HG02973 (cell line): ENCODE results near the gene CSRNP3.

Source experiments
- ATAC-seq: cut with Tn5 transposase; IDR thresholded peaks from one replicate; pipeline ENCODE4 v1.9.1; 2021; ENCODE audit warnings: moderate library complexity; ENCODE audit not compliant: unreplicated experiment

CSRNP3 gene

GRCh38 chr2:165679621-165680020 lies 210.1 kb downstream of the CSRNP3 start:
- no peak for ATAC-seq

GRCh38 chr2:165681841-165682240 lies 212.3 kb downstream of the CSRNP3 start:
- ATAC-seq, result no peak

DNA sequence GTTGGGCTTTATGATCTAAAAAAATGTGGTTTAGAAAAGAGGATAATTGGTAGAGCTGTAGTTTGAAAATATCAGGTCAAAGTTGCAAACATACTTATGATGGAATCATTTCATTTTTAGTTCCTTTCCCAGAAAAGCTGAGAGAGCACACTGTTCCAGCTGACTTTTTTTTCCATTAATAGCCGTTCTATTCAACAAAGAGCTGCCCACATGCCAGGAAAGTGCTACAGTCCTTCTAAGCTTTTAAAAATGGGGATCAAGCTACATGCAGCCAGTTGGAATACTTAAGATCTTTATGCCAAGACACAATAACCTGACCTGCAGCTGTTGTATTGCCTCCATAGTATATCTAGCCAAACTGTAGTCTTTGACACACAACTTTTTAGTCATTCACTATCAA lies 213.0 kb downstream of the CSRNP3 start:
- no peak for ATAC-seq

DNA sequence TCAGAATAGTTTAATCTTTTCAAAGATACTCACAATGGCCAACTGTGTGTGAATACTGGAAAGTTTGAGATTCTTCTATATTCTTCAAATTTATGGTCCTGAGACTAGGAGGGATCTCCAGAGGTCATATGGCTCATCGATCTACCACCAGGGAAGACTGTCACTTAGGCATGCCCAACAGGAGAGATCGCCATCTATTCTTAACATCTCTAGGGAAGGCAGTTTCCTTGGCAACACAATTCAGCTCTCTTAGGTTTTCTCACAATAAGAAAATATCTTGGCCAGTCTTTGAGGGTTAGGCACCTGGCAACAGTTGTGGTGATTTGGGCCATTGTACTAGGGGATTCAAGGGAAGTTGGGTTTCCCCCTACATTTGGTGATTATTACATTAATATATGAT lies 217.3 kb downstream of the CSRNP3 start:
- ATAC-seq, result no peak

GRCh38 chr2:165687426-165688002 lies 218.0 kb downstream of the CSRNP3 start:
- ATAC-seq, result no peak

DNA sequence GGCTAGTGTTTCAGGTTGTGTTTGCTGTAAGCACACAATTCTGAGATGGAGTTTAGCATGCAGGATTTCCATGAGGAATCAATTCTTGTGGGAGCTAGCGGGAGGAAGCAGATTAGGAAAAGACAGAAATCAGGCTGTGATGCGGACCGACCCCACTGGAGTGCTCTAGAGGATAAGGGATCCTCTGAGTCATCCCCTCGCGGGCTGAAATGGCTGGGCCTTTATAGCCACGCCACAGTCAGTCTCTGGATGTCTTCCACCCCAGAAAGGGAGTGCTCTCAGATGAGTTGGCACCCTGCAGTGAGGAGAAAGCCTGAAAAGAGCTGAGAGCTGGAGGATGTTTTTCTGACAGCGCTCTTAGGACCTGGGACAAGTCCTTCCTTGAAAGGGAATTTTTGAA lies 222.1 kb downstream of the CSRNP3 start:
- no peak for ATAC-seq

DNA sequence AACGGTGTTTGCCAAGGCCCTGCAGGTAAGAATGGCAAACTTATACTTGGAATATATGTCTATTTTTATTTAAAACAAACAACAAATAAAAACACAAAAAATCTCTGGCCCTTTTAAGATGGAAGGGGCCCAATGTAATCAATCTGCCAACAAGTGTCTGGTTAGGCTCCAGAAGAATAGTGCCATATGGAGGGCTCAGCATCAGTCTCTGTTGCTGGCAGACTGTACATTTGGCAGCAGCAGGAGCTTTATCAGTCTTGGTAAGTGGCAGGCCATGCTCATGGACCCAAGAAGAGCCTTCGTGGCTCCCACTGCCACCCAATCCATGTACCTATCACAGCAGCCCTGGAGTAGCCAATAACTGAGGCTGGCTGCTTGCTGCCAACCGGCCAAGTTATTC lies 223.4 kb downstream of the CSRNP3 start:
- ATAC-seq, result no peak

DNA sequence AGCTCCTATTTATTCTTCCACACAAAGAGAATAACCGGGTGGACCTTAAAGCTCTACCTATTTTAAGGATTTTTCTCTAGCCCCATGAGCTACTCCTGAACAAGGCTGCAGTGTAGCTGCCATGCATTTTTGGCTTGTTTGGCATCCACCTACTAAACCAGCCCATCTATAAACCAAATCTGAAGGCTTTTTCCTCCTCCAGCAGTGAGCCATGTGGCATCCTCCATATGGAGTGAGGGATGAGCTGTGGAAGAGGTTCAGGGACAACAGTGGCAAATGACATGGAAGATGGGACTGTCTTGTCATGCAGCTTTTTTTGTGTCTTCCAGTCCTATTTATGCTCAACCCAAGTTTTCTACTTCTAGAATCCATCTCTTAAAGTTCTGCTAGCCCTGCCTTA lies 224.3 kb downstream of the CSRNP3 start:
- ATAC-seq, result no peak

DNA sequence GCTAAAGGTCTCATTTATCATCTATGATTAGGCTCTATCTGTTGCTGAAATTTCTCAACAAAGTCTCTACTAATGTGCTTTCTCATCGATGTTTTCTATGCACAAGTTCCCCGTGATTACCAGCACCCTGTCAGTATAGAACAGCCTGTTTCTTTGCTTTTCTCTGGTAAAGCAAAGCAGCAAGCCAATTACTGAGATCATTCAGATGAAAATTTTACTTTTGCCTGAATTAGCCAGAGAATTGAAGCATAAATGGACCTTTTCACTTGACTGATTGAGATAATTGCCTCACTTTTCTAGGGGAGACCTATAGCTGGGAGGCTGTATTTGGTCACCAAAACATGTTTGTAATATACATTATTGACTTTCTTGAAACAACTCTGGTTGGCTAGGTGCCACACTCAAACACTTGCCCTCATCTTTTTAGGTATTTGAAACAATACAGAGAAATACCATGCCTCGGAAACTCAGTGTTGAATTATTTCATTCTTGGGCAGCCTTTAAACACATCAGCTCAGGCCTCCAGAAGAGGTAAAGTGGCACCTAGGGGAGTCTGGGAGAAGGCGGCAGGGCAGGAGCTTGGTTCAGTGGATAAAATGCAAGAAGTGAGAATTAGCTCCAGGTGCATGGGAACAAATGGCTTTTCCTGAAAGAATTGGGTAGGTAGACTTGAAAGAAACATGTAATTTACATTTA lies 228.4 kb downstream of the CSRNP3 start:
- no peak for ATAC-seq

DNA sequence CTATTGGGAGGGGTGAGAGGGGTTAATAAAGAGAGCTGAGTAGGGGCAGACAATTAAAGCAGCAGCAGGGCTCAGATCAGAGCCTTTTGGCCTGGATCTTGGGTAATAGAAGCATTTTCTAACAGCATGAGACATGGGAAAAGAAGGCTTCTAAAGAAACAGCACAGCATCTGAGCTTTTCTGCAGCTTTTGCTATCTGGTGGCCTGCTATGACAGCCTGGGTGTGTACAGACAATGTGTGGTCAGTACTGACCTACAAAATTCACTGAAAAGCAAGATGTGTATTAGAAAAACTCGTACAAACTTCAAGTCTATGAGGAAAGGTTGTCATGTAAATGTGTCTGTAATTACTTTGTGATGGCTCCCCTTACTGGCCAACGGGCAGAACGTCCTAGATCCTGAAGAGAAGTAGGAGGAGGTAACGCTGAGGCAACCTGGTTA lies 229.0 kb downstream of the CSRNP3 start:
- peak; percentile 82 for ATAC-seq

DNA sequence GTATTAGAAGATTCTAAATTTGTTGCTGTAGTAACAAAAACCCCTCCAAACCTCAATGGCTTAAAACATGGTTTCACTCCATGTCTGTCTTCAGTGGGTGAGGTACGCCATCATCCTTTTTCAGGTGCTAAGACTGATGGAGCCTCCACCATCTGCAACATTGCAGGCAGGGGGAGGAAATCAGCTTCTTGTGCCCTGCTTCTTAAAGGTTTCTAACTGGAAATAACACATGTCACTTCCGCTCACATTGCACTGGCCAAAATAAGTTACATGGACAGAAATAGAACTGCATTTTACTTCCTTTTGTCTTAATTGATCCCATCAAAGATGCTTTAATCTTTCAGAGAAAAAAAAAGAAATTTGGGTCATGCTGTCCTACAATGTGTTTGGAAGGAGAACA lies 230.4 kb downstream of the CSRNP3 start:
- ATAC-seq, result no peak

DNA sequence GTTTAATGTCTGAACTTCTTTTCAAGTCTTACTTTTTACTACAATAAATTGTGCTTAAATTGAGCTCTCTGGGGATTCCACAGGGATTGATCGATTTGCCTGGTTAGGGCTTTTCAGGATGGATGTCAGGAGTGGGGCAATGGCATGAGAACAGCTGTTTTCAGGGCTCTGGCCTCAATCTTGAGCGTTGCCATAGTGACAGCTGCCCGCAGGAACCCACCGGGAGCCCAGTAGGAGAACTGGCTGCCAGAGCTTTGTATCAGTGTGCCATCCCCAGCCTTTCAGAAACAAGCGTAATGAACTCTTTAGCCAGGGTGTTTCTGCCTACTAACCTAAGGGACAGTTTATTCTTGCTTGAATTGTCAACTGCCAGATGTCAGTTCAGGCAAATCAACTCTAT lies 231.0 kb downstream of the CSRNP3 start:
- no peak for ATAC-seq

DNA sequence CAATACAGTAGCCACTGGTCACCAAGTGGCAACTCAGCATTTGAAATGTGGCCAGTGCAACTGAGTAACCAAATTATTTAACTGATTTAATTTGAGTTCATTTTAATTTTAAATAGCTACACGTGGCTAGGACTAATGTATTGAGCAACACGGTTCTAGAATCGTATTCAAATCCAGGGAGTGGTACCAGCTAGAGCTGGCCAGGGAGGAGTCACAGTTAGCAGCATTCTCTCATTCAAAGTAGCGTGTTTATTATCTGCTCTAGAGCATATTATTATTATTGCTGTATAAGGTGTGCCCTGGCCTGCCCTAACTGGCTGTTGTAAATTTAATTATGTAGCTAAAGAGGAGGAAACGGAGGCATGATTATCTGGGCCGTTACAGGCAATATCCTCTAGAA lies 231.6 kb downstream of the CSRNP3 start:
- ATAC-seq, result no peak

DNA sequence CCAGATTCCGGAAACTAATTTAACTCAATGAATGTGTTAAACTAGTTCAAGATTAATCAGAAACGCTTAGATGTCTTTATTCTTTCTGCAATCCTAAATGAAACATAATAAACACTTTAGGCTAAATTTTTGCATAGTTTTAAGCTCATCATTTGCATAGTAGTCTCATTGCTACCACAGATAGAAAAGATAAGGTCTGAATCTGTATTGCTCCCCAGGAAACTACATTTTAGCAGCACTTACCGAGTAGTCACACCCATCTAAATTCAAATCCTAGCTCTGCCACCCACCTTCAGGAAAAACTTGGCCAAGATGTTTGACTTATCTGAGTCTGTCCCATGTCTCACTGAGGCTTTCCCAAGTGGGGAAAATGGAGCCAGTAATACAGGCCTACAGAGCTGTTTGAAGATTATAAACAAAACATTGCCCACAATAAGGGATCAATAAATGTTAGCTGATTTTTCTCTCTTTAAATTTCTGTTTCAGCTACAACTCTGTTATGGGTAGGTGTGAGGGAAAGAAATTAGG lies 237.5 kb downstream of the CSRNP3 start:
- ATAC-seq, result no peak

- ATAC-seq, result no peak
Measured at GRCh38 chr2:165716091-165716490, 246.6 kb downstream of the CSRNP3 start.

GRCh38 chr2:165718610-165719210 lies 249.2 kb downstream of the CSRNP3 start:
- no peak for ATAC-seq

- ATAC-seq, result no peak
Measured at GRCh38 chr2:165720511-165720910, 251.0 kb downstream of the CSRNP3 start.

DNA sequence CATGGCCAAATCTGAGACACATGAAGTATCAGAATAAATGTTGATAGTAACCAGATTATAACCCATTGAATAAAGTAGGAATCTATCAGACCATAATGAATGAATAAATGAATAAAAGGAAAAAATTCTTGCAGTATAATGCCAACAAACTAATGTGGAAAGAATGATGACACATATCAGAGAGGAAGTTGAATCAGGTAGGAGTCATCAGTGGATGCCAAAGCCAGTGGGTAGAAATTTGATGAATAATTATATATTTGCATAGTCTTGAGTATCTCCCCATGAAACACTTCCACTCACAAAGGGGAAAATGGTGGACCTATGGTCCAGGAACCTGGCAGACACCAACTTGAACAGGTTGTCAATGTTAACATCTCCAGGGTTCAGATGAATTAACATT lies 255.9 kb downstream of the CSRNP3 start:
- no peak for ATAC-seq
